AG09309 (cell line): Measurements from ENCODE around the gene MOXD1.
A peak's percentile ranks its signal among the peaks of the same experiment; 100 is the strongest.

Experiments used
- DNase-seq: peaks from one replicate; pipeline ENCODE4 v3.0.0-alpha.2; 2010; ENCODE audit warnings: low read depth
- H3K4me3 ChIP-seq: 2 replicates; pipeline ENCODE4 v1.5.1; 2011; ENCODE audit warnings: mild to moderate bottlenecking, low read depth, low read length, moderate library complexity; ENCODE audit not compliant: control insufficient read depth
- TF ChIP-seq, protein P1 (sequence below): IDR thresholded peaks from 2 replicates; pipeline ENCODE4 v1.5.1; 2011; ENCODE audit warnings: mild to moderate bottlenecking, low read depth, low read length, inconsistent platforms; ENCODE audit not compliant: insufficient read depth, control insufficient read depth; ENCODE audit errors: missing control alignments

The MOXD1 gene

DNA sequence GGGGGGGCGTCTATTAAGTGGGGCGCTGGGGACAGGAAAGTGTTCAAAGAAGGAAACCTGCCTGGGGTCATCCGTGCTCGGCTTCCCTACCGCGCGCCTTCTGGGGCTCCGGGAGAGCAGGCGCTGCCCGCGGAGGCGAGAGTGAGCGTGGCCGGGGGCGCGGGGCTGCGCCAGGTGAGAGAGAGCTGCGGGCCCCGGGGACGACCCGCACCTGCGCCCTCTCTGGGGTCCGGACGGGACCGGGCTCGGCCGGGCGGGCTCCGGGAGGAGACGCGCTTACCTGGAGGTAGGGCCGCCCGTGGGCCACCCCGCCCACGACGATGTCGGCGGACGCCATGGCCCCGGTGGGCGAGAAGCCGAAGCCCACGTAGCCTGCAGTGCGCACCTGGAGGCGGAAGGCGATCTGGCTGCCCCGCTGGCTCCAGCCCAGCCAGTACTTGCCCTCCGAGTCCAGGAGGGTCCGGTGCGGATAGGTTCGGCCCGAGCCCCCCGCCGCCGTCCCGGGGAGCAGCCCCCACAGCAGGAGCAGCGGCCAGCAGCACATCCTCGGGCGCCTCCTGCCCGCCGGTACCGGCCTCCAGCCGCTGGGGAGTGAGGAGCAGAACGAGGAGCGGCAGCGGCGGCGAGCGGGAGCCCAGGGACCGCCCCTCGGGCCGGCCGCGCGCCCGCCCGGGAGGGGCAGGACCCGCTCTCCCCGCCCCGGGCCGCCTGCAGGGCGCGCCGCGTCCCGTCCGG, at the start of gene MOXD1:
MOXD1 (minus strand) TSS at position 593 of the 735 bp plus-strand sequence; CDS start at position 544, 49 bp downstream.
- peak within 1 kb of the TSS; percentile 87 for H3K4me3 ChIP-seq
- TF ChIP-seq, protein P1, sequence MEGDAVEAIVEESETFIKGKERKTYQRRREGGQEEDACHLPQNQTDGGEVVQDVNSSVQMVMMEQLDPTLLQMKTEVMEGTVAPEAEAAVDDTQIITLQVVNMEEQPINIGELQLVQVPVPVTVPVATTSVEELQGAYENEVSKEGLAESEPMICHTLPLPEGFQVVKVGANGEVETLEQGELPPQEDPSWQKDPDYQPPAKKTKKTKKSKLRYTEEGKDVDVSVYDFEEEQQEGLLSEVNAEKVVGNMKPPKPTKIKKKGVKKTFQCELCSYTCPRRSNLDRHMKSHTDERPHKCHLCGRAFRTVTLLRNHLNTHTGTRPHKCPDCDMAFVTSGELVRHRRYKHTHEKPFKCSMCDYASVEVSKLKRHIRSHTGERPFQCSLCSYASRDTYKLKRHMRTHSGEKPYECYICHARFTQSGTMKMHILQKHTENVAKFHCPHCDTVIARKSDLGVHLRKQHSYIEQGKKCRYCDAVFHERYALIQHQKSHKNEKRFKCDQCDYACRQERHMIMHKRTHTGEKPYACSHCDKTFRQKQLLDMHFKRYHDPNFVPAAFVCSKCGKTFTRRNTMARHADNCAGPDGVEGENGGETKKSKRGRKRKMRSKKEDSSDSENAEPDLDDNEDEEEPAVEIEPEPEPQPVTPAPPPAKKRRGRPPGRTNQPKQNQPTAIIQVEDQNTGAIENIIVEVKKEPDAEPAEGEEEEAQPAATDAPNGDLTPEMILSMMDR, result no peak
- no peak for DNase-seq

DNA sequence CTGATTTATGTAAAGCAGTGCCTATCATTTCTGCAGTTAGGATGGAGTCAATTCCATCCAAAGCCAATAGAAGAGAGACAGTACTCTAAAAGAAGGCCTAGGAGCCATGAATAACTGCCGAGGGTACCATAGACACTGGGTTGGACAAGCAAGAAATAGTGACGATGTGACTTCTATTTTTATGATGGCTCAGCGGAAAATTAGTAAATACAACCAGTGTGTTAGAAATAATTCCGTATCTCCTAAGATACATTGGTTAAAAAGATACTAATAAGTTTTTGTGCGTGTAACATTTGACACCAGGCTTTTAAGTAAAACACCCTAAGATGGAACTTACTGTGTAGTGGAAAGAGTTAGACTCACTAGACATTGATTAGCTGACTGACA, 45.6 kb upstream of the MOXD1 start:
- TF ChIP-seq, protein P1, result no peak
- H3K4me3 ChIP-seq, result no peak overlapping the region
- DNase-seq, result no peak

DNA sequence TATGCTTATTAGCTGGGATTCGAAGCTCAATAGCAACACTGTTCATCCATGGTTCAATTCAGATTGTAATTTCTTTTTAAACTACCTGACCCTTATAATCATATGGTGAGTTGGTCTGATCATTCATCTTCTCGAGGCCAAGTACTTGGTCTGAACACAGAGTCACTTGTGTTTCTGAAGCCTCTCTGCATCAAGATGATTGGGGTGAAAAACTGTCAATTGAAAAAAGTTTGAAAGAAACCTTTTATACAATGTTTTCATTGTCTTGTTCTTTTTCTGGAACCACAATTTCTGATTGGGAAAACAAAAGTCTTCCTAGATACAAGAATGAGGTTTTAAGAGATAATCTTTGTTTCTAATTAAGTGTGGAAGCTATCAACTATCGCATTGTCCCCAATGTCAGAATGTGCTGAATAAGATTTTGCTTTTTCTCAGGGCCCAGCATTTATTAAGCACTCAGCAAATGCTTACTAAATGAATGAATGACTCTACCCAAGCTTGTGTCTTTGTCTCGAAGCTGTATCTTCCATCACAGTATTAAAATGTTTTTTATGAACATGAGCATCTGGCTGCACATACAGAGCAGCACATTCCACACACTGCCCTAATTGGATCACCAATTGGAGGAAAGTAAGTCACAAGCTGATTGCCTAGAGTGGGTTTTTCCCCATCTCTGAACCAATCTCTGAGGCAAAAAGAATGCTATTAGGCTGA, 45.0 kb upstream of the MOXD1 start:
- DNase-seq, result no peak
- TF ChIP-seq, protein P1, result no peak
- no peak overlapping the region for H3K4me3 ChIP-seq

DNA sequence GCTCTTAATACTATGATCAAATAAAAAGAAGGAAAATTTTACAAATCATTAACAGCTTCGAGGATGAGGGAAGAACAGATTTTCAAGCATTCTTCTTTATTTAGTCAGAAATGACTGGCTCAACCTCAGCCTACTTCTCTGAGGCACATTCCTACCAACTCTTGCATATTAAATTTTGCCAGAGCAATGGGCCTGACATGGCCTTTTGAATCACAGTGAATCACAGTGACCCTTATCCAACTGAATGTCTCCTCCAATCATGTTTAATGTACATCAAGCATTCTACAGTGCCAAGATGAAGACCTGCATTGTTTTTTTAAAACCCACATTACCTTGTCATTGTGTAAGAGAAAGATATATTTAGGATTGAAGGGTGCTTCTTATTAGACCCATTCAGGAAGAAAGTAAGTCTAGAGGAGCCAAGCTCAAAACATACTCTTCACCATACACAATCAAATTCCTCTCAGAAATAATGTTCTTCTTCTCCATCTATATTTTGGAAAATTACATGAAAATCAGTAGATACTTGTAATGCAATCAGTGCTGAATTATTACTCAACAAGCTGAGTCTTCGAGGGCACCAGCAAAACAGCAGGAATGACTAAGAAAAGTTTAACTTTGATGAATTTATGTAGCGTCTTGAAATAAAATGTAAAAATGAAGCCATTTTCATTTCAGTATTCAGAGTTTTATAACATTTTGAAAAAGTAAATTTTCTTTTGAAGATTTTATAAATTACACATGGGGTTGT, 44.1 kb upstream of the MOXD1 start:
- DNase-seq, result peak; percentile 69
- TF ChIP-seq, protein P1, result no peak
- no peak overlapping the region for H3K4me3 ChIP-seq

DNA sequence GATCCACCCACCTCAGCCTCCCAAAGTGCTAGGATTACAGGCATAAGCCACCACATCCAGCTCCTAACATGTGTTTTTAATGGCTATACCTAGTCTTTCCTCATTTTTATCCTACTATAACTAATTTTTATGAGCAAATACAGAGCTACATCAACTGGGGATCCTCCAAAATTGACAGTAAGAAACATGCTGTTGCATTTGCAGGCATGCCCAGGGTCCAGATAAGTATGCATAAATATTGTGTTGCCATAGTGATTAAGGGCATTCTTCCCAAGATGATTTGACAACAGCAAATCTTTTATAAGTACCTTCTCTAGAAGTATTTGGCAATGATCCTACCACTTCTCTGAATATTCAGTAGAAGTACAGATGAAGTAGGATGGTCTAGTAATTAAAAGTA, 41.9 kb upstream of the MOXD1 start:
- no peak overlapping the region for H3K4me3 ChIP-seq
- peak; percentile 66 for DNase-seq
- TF ChIP-seq, protein P1, result no peak

DNA sequence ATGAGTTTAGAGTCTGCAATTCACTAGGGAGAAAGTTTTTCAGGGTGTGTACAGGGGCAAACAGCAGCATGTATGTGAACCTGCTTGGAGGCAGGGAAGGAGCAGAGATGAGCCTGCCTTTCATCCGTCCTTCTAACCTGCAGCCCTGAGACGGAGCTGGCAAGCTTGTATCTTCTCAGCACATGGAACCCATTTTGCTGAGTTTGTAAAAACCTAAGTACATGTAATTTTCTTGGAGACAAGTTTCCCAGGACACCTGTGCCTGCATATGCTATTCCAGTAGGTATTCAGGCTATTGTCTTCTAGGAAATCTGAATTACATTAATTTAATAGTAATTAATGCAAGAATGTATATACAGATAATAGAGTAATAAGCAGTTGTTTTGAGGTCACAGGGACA, 28.8 kb upstream of the MOXD1 start:
- TF ChIP-seq, protein P1, result no peak
- DNase-seq, result no peak
- no peak overlapping the region for H3K4me3 ChIP-seq
